PFSK-1 (cell line): Measurements from ENCODE around the gene FKBP15.

Source experiments
- POLR2AphosphoS5 ChIP-seq: IDR thresholded peaks from 2 replicates; pipeline ENCODE4 v1.6.1; 2012; ENCODE audit warnings: low read depth, mild to moderate bottlenecking, control low read depth, low read length, moderate library complexity
- REST ChIP-seq, 2 experiments: IDR thresholded peaks; 2 replicates each; pipeline versions ENCODE4 v1.6.1 to v1.8.0; 2011 to 2012; ENCODE audit warnings: low read depth in 2 of 2, low read length in 2 of 2, control low read depth in 1 of 2, inconsistent platforms in 1 of 2, mild to moderate bottlenecking in 1 of 2, moderate library complexity in 1 of 2; ENCODE audit not compliant: insufficient read depth in 1 of 2
- TAF1 ChIP-seq: IDR thresholded peaks from 2 replicates; pipeline ENCODE4 v1.6.1; 2012; ENCODE audit warnings: low read length, control low read depth, borderline replicate concordance; ENCODE audit not compliant: insufficient read depth

- TF ChIP-seq REST (IDR thresholded peaks at IDR 0.05; ENCODE audit: insufficient read depth in 1 of 2, low read depth in 2 of 2, low read length in 2 of 2) (no peak), TAF1 (no peak), POLR2AphosphoS5 (no peak)
These were observed 81.1 kb downstream of the FKBP15 start for GRCh38 chr9:113139953-113140352.
